Calu3 (cell line): ENCODE results near the gene SEZ6L. TPM values are rescaled to one million over a fixed set of nuclear protein-coding genes. Genes with fewer than 3 reads are reported as not detected.

Experiments used
- BruUV-seq: library from RNA; stranded (reverse); fragments of 400-500 nt; replicated peaks from 2 replicates; lab custom pipeline; 2021; lab: Mats Ljungman, UMichigan
- CTCF ChIA-PET: fragments of 300-600 bp; sonication (Branson Sonifier 250); formaldehyde crosslinking; loops from one replicate; lab custom pipeline; 2022; ENCODE audit warnings: antibody characterized with exemption; lab: Charles Lee
- DNase-seq: peaks from one replicate; pipeline ENCODE4 v3.0.0; 2022
- H3K27ac Mint-ChIP-seq: one replicate; pipeline ENCODE4 v1.8.0; 2022; ENCODE audit warnings: mixed read lengths; ENCODE audit not compliant: unreplicated experiment
- H3K27me3 Mint-ChIP-seq: one replicate; pipeline ENCODE4 v1.8.0; 2022; ENCODE audit warnings: mixed read lengths; ENCODE audit not compliant: unreplicated experiment
- H3K36me3 Mint-ChIP-seq: one replicate; pipeline ENCODE4 v1.8.0; 2022; ENCODE audit warnings: mild to moderate bottlenecking, moderate library complexity, mixed read lengths; ENCODE audit not compliant: insufficient read depth, unreplicated experiment
- H3K4me1 Mint-ChIP-seq: one replicate; pipeline ENCODE4 v1.8.0; 2022; ENCODE audit warnings: mild to moderate bottlenecking, low read depth, mixed read lengths; ENCODE audit not compliant: unreplicated experiment
- H3K4me3 Mint-ChIP-seq: one replicate; pipeline ENCODE4 v1.8.0; 2022; ENCODE audit warnings: mild to moderate bottlenecking, low read depth, moderate library complexity, mixed read lengths; ENCODE audit not compliant: unreplicated experiment
- H3K9me3 Mint-ChIP-seq: one replicate; pipeline ENCODE4 v1.8.0; 2022; ENCODE audit warnings: low read depth, mixed read lengths; ENCODE audit not compliant: unreplicated experiment
- CTCF ChIP-seq: fragments of 200-600 bp; IDR thresholded peaks from one replicate; pipeline ENCODE4 v1.8.0; 2022; ENCODE audit warnings: antibody characterized with exemption; ENCODE audit not compliant: unreplicated experiment
- intact Hi-C: fragments of 100-400 bp; cut with micrococcal nuclease; formaldehyde crosslinking; loops from one replicate; pipeline ENCODE4 v1.10.0; 2022; ENCODE audit not compliant: unreplicated experiment
- total RNA-seq: library from RNA; stranded (reverse); gene quantifications from 2 replicates; pipeline ENCODE4 v1.2.3, GENCODE V29; 2022

The SEZ6L gene
- total RNA-seq, 1 experiment from 2014 or later: not detected

GRCh38 chr22:26281941-26282340 lies 112.7 kb downstream of the SEZ6L start:
- H3K36me3 Mint-ChIP-seq: no peaks in the 10 kb centered on the region
- BruUV-seq: no TSS peak
- no peak overlapping the region for H3K27ac Mint-ChIP-seq
- no peak overlapping the region for H3K4me3 Mint-ChIP-seq
- H3K27me3 Mint-ChIP-seq: peaks cover 83% of the 10 kb centered on the region
- CTCF ChIA-PET: no interaction called here
- intact Hi-C loops: no loop called here
- no peak for DNase-seq
- TF ChIP-seq CTCF: no peak
- no peaks in the 10 kb centered on the region for H3K9me3 Mint-ChIP-seq
- no peaks in the 10 kb centered on the region for H3K4me1 Mint-ChIP-seq

- TF ChIP-seq CTCF: no peak
- CTCF ChIA-PET: no interaction called here
- H3K4me1 Mint-ChIP-seq: no peaks in the 10 kb centered on the region
- peaks cover 83% of the 10 kb centered on the region for H3K27me3 Mint-ChIP-seq
- BruUV-seq: no TSS peak
- H3K27ac Mint-ChIP-seq: no peak overlapping the region
- H3K4me3 Mint-ChIP-seq: no peak overlapping the region
- no peaks in the 10 kb centered on the region for H3K9me3 Mint-ChIP-seq
- intact Hi-C loops: no loop called here
- H3K36me3 Mint-ChIP-seq: no peaks in the 10 kb centered on the region
- no peak for DNase-seq
These were observed 114.1 kb downstream of the SEZ6L start for GRCh38 chr22:26283330-26283729.

GRCh38 chr22:26285632-26286031 lies 116.4 kb downstream of the SEZ6L start:
- H3K4me1 Mint-ChIP-seq: no peaks in the 10 kb centered on the region
- BruUV-seq: no TSS peak
- TF ChIP-seq CTCF: no peak
- H3K4me3 Mint-ChIP-seq: no peak overlapping the region
- intact Hi-C loops: no loop called here
- CTCF ChIA-PET: no interaction called here
- no peaks in the 10 kb centered on the region for H3K9me3 Mint-ChIP-seq
- H3K36me3 Mint-ChIP-seq: no peaks in the 10 kb centered on the region
- H3K27ac Mint-ChIP-seq: no peak overlapping the region
- H3K27me3 Mint-ChIP-seq: peaks cover 83% of the 10 kb centered on the region
- no peak for DNase-seq

GRCh38 chr22:26286091-26286820 lies 117.0 kb downstream of the SEZ6L start:
- no TSS peak for BruUV-seq
- no peak overlapping the region for H3K4me3 Mint-ChIP-seq
- H3K27me3 Mint-ChIP-seq: peaks cover 88% of the 10 kb centered on the region
- H3K4me1 Mint-ChIP-seq: no peaks in the 10 kb centered on the region
- no peaks in the 10 kb centered on the region for H3K9me3 Mint-ChIP-seq
- no peak for DNase-seq
- no peak overlapping the region for H3K27ac Mint-ChIP-seq
- intact Hi-C loops: no loop called here
- no peaks in the 10 kb centered on the region for H3K36me3 Mint-ChIP-seq
- CTCF ChIA-PET: interaction anchor here (0.6 to 0.8 kb wide), 2 partner anchors 12 to 30 kb away, joined by 3 read pairs; no protein-coding TSS in a partner anchor
- no peak for TF ChIP-seq CTCF
